WERI-Rb-1 (cell line): ENCODE data around the gene DUSP18.
A peak's percentile ranks its signal among the peaks of the same experiment; 100 is the strongest.
"Not testable (repeated sequence)": the region's sequence is repeated elsewhere in the genome, so short reads cannot be mapped to it uniquely, and the experiment has no call there.

Source experiments
- DNase-seq: peaks from one replicate; pipeline ENCODE4 v3.0.0-alpha.2; 2020
- H3K27ac ChIP-seq: fragments of 250-450 bp; sonication (Bioruptor Pico); 2 replicates; pipeline ENCODE4 v1.5.1; 2020; ENCODE audit warnings: mild to moderate bottlenecking, moderate library complexity
- H3K27me3 ChIP-seq: fragments of 250-450 bp; sonication (Bioruptor Pico); 2 replicates; pipeline ENCODE4 v1.5.1; 2021; ENCODE audit warnings: mild to moderate bottlenecking, low read depth, moderate library complexity; ENCODE audit not compliant: insufficient read depth, severe bottlenecking
- H3K36me3 ChIP-seq: fragments of 250-450 bp; sonication (Bioruptor Pico); 2 replicates; pipeline ENCODE4 v1.5.1; 2020; ENCODE audit warnings: mild to moderate bottlenecking, moderate library complexity
- H3K4me3 ChIP-seq: 2 replicates; pipeline ENCODE4 v1.5.1; 2011; ENCODE audit warnings: low read depth, mild to moderate bottlenecking, control low read depth, low read length
- H3K9me3 ChIP-seq: fragments of 250-450 bp; sonication (Bioruptor Pico); 2 replicates; pipeline ENCODE4 v1.5.1; 2021; ENCODE audit warnings: mild to moderate bottlenecking, moderate library complexity; ENCODE audit not compliant: severe bottlenecking
- TF ChIP-seq, protein P1 (sequence below): IDR thresholded peaks from 2 replicates; pipeline ENCODE4 v1.5.1; 2011; ENCODE audit warnings: low read depth, mild to moderate bottlenecking, control low read depth, inconsistent platforms, low read length

DUSP18 gene

DNA sequence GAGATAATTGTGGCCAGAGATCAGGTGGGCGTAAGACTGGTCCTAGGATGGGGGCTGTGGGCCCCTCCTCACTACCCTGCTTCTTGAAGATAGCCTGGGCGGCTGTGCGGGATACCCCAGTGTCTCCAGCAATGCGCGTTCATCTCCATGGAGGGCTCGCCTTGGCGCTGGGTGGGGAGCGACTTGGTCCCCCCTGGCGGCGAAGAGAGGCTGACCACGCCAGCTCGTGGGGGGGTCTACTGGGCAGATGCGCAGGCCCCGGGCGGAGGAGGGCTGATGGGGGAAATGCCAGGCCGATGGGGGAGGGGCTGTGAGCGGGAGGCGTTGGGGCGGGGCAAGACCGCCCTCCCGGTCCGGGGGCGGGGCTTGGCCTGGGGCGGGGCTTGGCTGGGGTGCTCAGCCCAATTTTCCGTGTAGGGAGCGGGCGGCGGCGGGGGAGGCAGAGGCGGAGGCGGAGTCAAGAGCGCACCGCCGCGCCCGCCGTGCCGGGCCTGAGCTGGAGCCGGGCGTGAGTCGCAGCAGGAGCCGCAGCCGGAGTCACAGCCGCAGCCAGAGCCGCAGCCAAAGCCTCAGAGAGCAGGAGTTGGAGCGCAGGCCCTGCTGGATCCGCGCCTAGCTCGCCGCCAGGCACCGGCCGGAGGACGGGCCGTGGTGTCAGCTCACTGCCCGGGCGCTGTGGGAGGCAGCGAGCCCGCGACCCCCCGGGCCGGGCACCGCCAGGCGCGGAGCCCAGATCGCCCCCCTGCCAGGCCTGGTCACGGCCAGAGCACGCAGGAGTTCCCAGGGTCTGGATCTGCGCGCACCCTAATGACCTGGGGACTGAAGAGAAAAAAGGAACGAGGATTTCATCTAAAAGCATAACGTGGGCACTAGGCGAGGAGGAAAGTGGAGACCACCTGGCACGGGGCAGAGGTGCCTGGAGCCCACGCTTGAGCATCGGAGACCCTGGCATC is 32.1 kb downstream of the DUSP18 start, which contains the start of gene SLC35E4:
TSS of gene SLC35E4 (plus strand) at position 509 of the 953 bp plus-strand sequence. CDS start 670 bp downstream, outside the sequence.
- TF ChIP-seq, protein P1, sequence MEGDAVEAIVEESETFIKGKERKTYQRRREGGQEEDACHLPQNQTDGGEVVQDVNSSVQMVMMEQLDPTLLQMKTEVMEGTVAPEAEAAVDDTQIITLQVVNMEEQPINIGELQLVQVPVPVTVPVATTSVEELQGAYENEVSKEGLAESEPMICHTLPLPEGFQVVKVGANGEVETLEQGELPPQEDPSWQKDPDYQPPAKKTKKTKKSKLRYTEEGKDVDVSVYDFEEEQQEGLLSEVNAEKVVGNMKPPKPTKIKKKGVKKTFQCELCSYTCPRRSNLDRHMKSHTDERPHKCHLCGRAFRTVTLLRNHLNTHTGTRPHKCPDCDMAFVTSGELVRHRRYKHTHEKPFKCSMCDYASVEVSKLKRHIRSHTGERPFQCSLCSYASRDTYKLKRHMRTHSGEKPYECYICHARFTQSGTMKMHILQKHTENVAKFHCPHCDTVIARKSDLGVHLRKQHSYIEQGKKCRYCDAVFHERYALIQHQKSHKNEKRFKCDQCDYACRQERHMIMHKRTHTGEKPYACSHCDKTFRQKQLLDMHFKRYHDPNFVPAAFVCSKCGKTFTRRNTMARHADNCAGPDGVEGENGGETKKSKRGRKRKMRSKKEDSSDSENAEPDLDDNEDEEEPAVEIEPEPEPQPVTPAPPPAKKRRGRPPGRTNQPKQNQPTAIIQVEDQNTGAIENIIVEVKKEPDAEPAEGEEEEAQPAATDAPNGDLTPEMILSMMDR = peak; percentile 33; the same call in 1 of the 2 replicates
- Histone ChIP-seq H3K36me3 (no peaks in the 10 kb centered on the region), H3K27me3 (no peaks in the 10 kb centered on the region), H3K27ac (peak within 1 kb of the TSS; percentile 81), H3K9me3 (peaks cover 7% of the 10 kb centered on the region), H3K4me3 (peak within 1 kb of the TSS; percentile 60)
- DNase-seq = peak; percentile 95

DNA sequence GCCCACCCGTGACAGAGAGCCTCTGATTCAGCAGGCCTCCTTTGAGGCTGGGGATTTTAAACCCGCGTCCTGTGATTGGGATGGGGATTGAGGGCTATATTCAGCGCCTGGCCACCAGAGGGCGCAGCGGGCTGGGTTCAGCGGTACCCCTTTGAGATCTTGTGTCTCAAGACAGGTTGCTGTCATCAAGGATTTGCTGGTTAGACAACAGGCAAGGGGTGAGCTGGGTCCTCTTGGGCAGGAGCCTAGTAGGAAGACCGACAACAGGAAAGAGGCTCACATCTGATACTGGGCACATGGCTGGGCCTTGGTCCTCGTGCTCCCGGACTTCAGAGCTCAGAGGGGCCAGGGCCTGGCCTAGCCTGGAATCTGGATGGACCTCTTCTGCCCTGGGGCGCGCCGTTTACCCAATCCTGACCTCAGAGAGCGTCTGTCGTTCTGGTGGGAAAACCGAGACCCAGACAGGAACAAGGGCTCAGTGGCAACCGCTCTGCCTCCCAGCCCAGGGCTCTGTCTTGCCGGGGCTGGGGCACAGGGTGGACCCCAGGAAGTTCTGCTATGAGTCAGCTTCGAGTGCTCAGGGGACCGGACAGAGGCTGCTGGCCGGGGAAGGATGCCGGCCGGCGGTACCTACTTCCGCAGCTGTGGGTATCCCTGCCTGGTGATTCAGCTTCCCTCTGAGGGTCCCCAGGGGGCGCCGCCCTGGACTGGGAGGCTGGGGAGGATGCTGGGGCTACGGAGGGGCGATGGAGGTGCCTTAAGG is 33.0 kb downstream of the DUSP18 start:
- Histone ChIP-seq H3K4me3 (peak overlapping the region; percentile 60), H3K27me3 (no peaks in the 10 kb centered on the region), H3K9me3 (peaks cover 7% of the 10 kb centered on the region), H3K36me3 (no peaks in the 10 kb centered on the region), H3K27ac (peak overlapping the region; percentile 71)
- TF ChIP-seq, protein P1 = peak; percentile 92
- DNase-seq = peak; percentile 92

DNA sequence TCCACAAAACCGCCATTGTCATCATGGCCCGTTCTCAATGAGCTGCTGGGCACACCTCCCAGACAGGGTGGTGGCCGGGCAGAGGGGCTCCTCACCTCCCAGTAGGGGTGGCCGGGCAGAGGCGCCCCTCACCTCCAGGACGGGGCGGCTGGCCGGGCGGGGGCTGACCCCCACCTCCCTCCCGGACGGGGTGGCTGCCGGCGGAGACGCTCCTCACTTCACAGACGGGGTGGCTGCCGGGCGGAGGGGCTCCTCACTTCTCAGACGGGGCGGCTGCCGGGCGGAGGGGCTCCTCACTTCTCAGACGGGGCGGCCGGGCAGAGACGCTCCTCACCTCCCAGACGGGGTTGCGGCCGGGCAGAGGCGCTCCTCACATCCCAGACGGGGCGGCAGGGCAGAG is 36.2 kb downstream of the DUSP18 start:
- not testable (repeated sequence) for H3K27ac ChIP-seq, H3K36me3 ChIP-seq

DNA sequence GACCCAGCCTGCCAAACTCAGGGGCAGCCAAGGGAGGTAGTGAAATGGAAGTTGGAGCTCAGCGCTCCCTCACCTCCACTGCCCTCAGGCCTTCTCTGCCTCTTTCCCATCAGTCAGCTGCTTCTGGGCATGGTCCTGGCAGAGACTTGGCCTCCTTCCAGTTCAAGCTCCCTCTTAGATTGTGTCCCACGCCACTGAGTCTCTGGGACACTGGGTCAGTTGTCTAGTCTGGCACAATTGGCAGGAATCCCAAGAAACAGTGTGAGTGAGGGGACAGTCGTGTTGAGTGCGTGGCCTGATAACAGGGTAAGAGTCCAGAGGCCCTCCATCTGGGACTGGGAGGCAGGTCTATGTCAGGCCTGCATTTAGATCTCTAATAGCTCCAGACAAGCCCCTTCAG is 39.2 kb downstream of the DUSP18 start:
- TF ChIP-seq, protein P1 = no peak
- Histone ChIP-seq H3K36me3 (0 out of 2 replicates have a peak, but pooled peaks cover 7% of the 10 kb centered on the region), H3K27ac (no peak overlapping the region), H3K9me3 (peaks cover 7% of the 10 kb centered on the region), H3K27me3 (no peaks in the 10 kb centered on the region), H3K4me3 (no peak overlapping the region)
- DNase-seq = no peak

More for the DNA sequence above, 36.2 kb downstream of the DUSP18 start:
- H3K4me3 ChIP-seq, H3K9me3 ChIP-seq, DNase-seq, H3K27me3 ChIP-seq: not testable (repeated sequence)

DNA sequence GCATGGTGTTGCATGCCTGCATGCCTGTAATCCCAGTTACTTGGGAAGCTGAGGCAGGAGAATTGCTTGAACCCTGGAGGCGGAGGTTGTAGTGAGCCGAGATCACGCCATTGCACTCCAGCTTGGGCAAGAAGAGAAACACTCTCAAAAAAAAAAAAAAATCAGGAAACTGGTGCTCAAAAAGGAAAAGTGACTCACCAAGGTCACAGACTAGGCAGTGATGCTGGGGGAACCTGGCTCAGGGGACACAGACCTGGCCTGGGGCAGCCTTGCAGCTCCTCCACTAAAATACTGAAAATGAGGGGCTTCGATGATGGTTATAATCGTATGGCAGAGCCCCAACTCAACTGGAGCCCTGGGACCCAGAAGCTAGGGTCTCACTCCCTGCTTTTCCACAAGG is 40.2 kb downstream of the DUSP18 start:
- H3K27me3 ChIP-seq = no peaks in the 10 kb centered on the region
- peaks cover 5% of the 10 kb centered on the region for H3K9me3 ChIP-seq
- TF ChIP-seq, protein P1 = no peak
- DNase-seq = no peak
- 0 out of 2 replicates have a peak, but pooled peaks cover 7% of the 10 kb centered on the region for H3K36me3 ChIP-seq
- no peak overlapping the region for H3K4me3 ChIP-seq
- no peak overlapping the region for H3K27ac ChIP-seq

DNA sequence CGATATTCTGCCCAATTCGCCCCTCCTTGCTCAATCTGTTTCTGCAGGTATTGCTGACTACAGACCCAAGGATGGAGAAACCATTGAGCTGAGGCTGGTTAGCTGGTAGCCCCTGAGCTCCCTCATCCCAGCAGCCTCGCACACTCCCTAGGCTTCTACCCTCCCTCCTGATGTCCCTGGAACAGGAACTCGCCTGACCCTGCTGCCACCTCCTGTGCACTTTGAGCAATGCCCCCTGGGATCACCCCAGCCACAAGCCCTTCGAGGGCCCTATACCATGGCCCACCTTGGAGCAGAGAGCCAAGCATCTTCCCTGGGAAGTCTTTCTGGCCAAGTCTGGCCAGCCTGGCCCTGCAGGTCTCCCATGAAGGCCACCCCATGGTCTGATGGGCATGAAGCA is 41.3 kb downstream of the DUSP18 start:
- DNase-seq = peak; percentile 29
- TF ChIP-seq, protein P1 = peak; percentile 35; the same call in 1 of the 2 replicates
- H3K27me3 ChIP-seq = no peaks in the 10 kb centered on the region
- no peak overlapping the region for H3K27ac ChIP-seq
- H3K4me3 ChIP-seq = no peak overlapping the region
- H3K9me3 ChIP-seq = no peaks in the 10 kb centered on the region
- 0 out of 2 replicates have a peak, but pooled peaks cover 7% of the 10 kb centered on the region for H3K36me3 ChIP-seq

DNA sequence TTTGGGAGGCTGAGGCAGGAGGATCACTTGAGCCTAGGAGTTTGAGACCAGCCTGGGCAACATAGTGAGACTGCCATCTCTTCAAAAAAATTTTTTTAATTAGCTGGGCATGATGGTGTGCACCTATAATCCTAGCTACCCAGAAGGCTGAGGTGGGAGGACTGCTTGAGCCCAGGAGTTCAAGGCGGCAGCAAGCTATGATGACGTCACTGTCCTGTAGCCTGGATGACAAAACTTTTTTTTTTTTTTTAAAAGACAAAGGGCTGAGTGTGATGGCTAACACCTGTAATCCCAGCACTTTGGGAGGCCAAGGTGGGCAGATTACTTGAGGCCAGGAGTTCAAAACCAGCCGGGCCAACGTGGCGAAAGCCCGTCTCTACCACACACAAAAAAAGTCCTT is 47.8 kb downstream of the DUSP18 start:
- DNase-seq, H3K27ac ChIP-seq, H3K4me3 ChIP-seq, H3K9me3 ChIP-seq, H3K27me3 ChIP-seq: not testable (repeated sequence)
- peaks cover 34% of the 10 kb centered on the region for H3K36me3 ChIP-seq
